22Rv1 (cell line): ENCODE measurements around the gene CD58.

Source experiments
- H3K27ac ChIP-seq: fragments of 450-650 bp; 2 replicates; pipeline ENCODE4 v1.5.1; 2017
- ZFX ChIP-seq: fragments of 450-650 bp; IDR thresholded peaks from 2 replicates; pipeline ENCODE4 v1.6.1; 2017; ENCODE audit warnings: antibody characterized with exemption, borderline replicate concordance
- TF ChIP-seq, protein P1 (sequence below): fragments of 450-650 bp; IDR thresholded peaks from 2 replicates; pipeline ENCODE4 v1.5.1; 2017; ENCODE audit warnings: mild to moderate bottlenecking

Gene CD58

GRCh38 chr1:116561563-116561962 is 9.3 kb downstream of the CD58 start:
- H3K27ac ChIP-seq, result no peak overlapping the region
- TF ChIP-seq, protein P1, sequence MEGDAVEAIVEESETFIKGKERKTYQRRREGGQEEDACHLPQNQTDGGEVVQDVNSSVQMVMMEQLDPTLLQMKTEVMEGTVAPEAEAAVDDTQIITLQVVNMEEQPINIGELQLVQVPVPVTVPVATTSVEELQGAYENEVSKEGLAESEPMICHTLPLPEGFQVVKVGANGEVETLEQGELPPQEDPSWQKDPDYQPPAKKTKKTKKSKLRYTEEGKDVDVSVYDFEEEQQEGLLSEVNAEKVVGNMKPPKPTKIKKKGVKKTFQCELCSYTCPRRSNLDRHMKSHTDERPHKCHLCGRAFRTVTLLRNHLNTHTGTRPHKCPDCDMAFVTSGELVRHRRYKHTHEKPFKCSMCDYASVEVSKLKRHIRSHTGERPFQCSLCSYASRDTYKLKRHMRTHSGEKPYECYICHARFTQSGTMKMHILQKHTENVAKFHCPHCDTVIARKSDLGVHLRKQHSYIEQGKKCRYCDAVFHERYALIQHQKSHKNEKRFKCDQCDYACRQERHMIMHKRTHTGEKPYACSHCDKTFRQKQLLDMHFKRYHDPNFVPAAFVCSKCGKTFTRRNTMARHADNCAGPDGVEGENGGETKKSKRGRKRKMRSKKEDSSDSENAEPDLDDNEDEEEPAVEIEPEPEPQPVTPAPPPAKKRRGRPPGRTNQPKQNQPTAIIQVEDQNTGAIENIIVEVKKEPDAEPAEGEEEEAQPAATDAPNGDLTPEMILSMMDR, result no peak
- TF ChIP-seq ZFX, result no peak

GRCh38 chr1:116560704-116561490 is 9.9 kb downstream of the CD58 start:
- H3K27ac ChIP-seq, result no peak overlapping the region

GRCh38 chr1:116559304-116559761 is 11.5 kb downstream of the CD58 start:
- H3K27ac ChIP-seq, result no peak overlapping the region
- TF ChIP-seq, protein P1, result no peak
- no peak for TF ChIP-seq ZFX

More at GRCh38 chr1:116560704-116561490, 9.9 kb downstream of the CD58 start:
- no peak for TF ChIP-seq ZFX
- TF ChIP-seq, protein P1, result no peak

- no peak for TF ChIP-seq ZFX
- TF ChIP-seq, protein P1, result no peak
- H3K27ac ChIP-seq, result no peak overlapping the region
Measured at GRCh38 chr1:116558571-116558970, 12.3 kb downstream of the CD58 start.

- TF ChIP-seq, protein P1, result no peak
- no peak for TF ChIP-seq ZFX
- no peak overlapping the region for H3K27ac ChIP-seq
Measured at GRCh38 chr1:116558140-116558549, 12.7 kb downstream of the CD58 start.

DNA sequence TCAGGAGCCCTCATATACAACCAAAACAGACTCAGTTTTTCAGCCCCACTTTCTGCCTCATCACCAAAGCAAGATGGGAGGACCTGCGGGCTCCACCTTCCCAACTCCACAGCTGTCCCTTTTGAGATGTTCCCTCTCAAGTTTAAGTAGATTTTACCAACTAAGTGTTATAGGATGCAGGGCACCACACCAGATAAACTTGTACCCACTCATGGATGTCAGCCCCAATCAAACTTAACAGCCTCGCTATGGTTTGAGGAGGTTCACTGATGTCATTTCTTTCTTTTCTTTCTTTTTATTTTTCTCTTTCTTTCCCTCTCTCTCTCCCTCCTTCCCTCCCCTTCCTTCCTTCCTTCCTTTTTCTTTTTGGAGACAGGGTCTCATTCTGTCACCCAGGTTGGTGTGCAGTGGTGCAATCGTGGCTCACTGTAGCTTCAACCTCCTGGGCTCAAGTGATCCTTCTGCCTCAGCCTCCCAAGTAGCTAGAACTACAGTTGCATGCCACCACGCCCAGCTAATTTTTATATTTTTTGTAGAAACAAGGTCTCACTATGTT is 13.4 kb downstream of the CD58 start:
- TF ChIP-seq, protein P1, result no peak
- no peak for TF ChIP-seq ZFX
- no peak overlapping the region for H3K27ac ChIP-seq
